Hepatocyte (in vitro differentiated cells): ENCODE measurements around the gene TNFRSF1A. TPM values are rescaled to one million over a fixed set of nuclear protein-coding genes. Genes with fewer than 3 reads are reported as not detected.

Experiments used
- DNase-seq: peaks from one replicate; pipeline ENCODE4 v3.0.0-alpha.2; 2016; ENCODE audit warnings: low spot score
- H2AFZ ChIP-seq: fragments of 200-600 bp; sonication (generic); 2 replicates; pipeline ENCODE4 v1.6.0; 2016; ENCODE audit warnings: antibody characterized with exemption, mild to moderate bottlenecking
- H3K27ac ChIP-seq: fragments of 200-600 bp; sonication (generic); 2 replicates; pipeline ENCODE4 v1.5.1; 2016; ENCODE audit warnings: mild to moderate bottlenecking
- H3K27me3 ChIP-seq: fragments of 200-600 bp; sonication (generic); 2 replicates; pipeline ENCODE4 v1.6.1; 2016
- H3K36me3 ChIP-seq: fragments of 200-600 bp; sonication (generic); replicated peaks from 2 replicates; pipeline ENCODE4 v1.5.1; 2016; ENCODE audit warnings: low read depth; ENCODE audit not compliant: insufficient read depth
- H3K4me1 ChIP-seq: fragments of 200-600 bp; sonication (generic); 2 replicates; pipeline ENCODE4 v1.5.1; 2016; ENCODE audit warnings: mild to moderate bottlenecking, moderate library complexity; ENCODE audit not compliant: insufficient read depth
- H3K4me2 ChIP-seq: fragments of 200-600 bp; sonication (generic); 2 replicates; pipeline ENCODE4 v1.6.0; 2016
- H3K4me3 ChIP-seq: fragments of 200-600 bp; sonication (generic); 2 replicates; pipeline ENCODE4 v1.5.1; 2016; ENCODE audit warnings: mild to moderate bottlenecking
- H3K79me2 ChIP-seq: fragments of 200-600 bp; sonication (generic); 2 replicates; pipeline ENCODE4 v1.6.0; 2017; ENCODE audit warnings: mild to moderate bottlenecking
- H3K9me2 ChIP-seq: fragments of 200-600 bp; sonication (generic); replicated peaks from 2 replicates; pipeline ENCODE4 v1.6.0; 2017; ENCODE audit warnings: mild to moderate bottlenecking; ENCODE audit not compliant: insufficient read depth
- H3K9me3 ChIP-seq: fragments of 200-600 bp; sonication (generic); 2 replicates; pipeline ENCODE4 v1.5.1; 2016; ENCODE audit warnings: low read depth, mild to moderate bottlenecking
- H4K20me1 ChIP-seq: fragments of 200-600 bp; sonication (generic); 2 replicates; pipeline ENCODE4 v1.6.0; 2016; ENCODE audit warnings: mild to moderate bottlenecking; ENCODE audit not compliant: insufficient read depth, poor library complexity, severe bottlenecking
- EZH2 ChIP-seq: fragments of 200-600 bp; sonication (generic); IDR thresholded peaks from 2 replicates; pipeline ENCODE4 v1.6.1; 2016; ENCODE audit warnings: antibody characterized with exemption, mild to moderate bottlenecking, borderline replicate concordance
- EZH2phosphoT487 ChIP-seq: fragments of 200-600 bp; sonication (generic); IDR thresholded peaks from one replicate; pipeline ENCODE4 v1.6.1; 2018; ENCODE audit warnings: antibody characterized with exemption, mild to moderate bottlenecking, low read depth, moderate library complexity; ENCODE audit not compliant: unreplicated experiment, severe bottlenecking
- WGBS: methylation state at CpG from one replicate; pipeline ENCODE4 v1.1.6; 2016; ENCODE audit warnings: low lambda C conversion rate; ENCODE audit errors: missing lambda C conversion rate; 5-methylcytosine and 5-hydroxymethylcytosine counted together
- polyA plus RNA-seq: library from polyadenylated mRNA; unstranded; fragments of >200 nt; fragmentation: Nextera tagmentation; extraction: Ambion mirVana; gene quantifications from 2 replicates; pipeline ENCODE4 v1.2.1, GENCODE V29; 2016
- total RNA-seq: library from RNA; depleted of rRNA; stranded (reverse); fragments of >200 nt; gene quantifications from 2 replicates; pipeline ENCODE4 v1.2.3, GENCODE V29; 2014
- TF ChIP-seq, protein P1 (sequence below): fragments of 200-600 bp; sonication (generic); IDR thresholded peaks from 2 replicates; pipeline ENCODE4 v1.5.1; 2016; ENCODE audit warnings: antibody characterized with exemption, mild to moderate bottlenecking; ENCODE audit not compliant: poor library complexity

Gene TNFRSF1A
- total and polyA plus RNA-seq, 2 experiments from 2014 or later, result 147 to 168 TPM

- peak overlapping the region; percentile 99 for H3K27ac ChIP-seq
- peak overlapping the region; percentile 82 for H3K4me2 ChIP-seq
- TF ChIP-seq EZH2phosphoT487 (no peak), EZH2 (no peak)
- TF ChIP-seq, protein P1, sequence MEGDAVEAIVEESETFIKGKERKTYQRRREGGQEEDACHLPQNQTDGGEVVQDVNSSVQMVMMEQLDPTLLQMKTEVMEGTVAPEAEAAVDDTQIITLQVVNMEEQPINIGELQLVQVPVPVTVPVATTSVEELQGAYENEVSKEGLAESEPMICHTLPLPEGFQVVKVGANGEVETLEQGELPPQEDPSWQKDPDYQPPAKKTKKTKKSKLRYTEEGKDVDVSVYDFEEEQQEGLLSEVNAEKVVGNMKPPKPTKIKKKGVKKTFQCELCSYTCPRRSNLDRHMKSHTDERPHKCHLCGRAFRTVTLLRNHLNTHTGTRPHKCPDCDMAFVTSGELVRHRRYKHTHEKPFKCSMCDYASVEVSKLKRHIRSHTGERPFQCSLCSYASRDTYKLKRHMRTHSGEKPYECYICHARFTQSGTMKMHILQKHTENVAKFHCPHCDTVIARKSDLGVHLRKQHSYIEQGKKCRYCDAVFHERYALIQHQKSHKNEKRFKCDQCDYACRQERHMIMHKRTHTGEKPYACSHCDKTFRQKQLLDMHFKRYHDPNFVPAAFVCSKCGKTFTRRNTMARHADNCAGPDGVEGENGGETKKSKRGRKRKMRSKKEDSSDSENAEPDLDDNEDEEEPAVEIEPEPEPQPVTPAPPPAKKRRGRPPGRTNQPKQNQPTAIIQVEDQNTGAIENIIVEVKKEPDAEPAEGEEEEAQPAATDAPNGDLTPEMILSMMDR, result no peak
- peak overlapping the region; percentile 21 for H3K4me3 ChIP-seq
- H3K9me2 ChIP-seq, result no peaks in the 10 kb centered on the region
- H3K9me3 ChIP-seq, result no peaks in the 10 kb centered on the region
- DNase-seq, result no peak
- H3K27me3 ChIP-seq, result no peaks in the 10 kb centered on the region
- peaks cover 17% of the 10 kb centered on the region for H4K20me1 ChIP-seq
- no peak overlapping the region for H2AFZ ChIP-seq
- H3K36me3 ChIP-seq, result no peaks in the 10 kb centered on the region
- H3K79me2 ChIP-seq, result peaks cover 80% of the 10 kb centered on the region
- peaks cover 50% of the 10 kb centered on the region for H3K4me1 ChIP-seq
- WGBS, result 58% methylated on average over 15 of the region's 15 CpGs
Measured at GRCh38 chr12:6336889-6337853, 4.7 kb downstream of the TNFRSF1A start.

DNA sequence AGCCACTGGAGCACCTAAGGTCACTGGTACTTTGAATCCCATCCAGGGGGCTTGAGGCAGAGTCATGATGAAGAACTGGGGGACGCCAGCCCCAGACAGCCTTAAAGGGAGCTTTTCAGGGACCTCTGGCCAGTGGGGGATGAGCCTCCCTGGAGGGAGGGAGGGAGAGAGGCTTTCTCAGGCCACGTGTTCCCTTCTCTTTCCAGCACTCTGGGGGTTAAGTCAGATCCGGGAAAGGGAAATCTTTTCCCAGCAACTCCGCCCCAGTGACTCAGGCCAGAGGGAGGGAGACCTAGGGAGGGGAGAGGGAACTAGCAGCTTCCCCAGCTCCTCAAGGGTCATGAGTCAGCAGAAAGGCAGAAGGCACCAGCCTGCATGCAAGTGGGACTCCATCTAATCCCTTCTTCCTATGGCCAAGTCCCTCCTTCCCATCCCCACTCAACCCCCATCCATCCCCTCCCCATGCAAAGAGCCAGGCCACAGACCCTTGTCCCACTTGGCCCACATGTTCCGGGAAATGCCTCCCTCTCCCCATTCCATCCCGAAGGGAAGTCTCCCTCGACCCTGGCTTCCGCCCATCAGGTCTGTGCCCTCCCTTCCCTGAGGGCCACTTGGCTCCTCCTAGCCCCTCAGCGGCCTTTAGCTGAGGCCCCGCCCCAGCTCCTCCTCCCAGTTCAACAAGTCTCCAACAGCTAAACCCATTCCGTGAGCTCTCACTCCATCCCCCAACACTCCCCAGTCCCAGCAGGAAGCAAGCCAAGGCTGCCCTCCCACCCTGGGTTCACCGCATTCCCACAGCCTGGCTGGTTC is 5.6 kb downstream of the TNFRSF1A start:
- Histone ChIP-seq H3K9me3 (no peaks in the 10 kb centered on the region), H3K4me2 (peak overlapping the region; percentile 82), H4K20me1 (peaks cover 20% of the 10 kb centered on the region), H3K4me3 (peak overlapping the region; percentile 21), H2AFZ (no peak overlapping the region), H3K4me1 (peaks cover 48% of the 10 kb centered on the region), H3K27me3 (no peaks in the 10 kb centered on the region), H3K36me3 (no peaks in the 10 kb centered on the region), H3K79me2 (peaks cover 80% of the 10 kb centered on the region), H3K27ac (peak overlapping the region; percentile 99), H3K9me2 (no peaks in the 10 kb centered on the region)
- DNase-seq, result peak; percentile 97
- TF ChIP-seq, protein P1, result no peak
- TF ChIP-seq EZH2phosphoT487, result no peak
- TF ChIP-seq EZH2, result no peak
- WGBS, result 2% methylated on average over 11 of the region's 12 CpGs

- peaks cover 4% of the 10 kb centered on the region for H3K36me3 ChIP-seq
- no peak overlapping the region for H3K4me3 ChIP-seq
- H3K4me2 ChIP-seq, result peak overlapping the region; percentile 82
- peaks cover 48% of the 10 kb centered on the region for H3K4me1 ChIP-seq
- H3K27me3 ChIP-seq, result no peaks in the 10 kb centered on the region
- H4K20me1 ChIP-seq, result peaks cover 23% of the 10 kb centered on the region
- no peaks in the 10 kb centered on the region for H3K9me2 ChIP-seq
- no peaks in the 10 kb centered on the region for H3K9me3 ChIP-seq
- peak overlapping the region; percentile 99 for H3K27ac ChIP-seq
- DNase-seq, result peak; percentile 88
- no peak overlapping the region for H2AFZ ChIP-seq
- TF ChIP-seq, protein P1, result peak; percentile 55
- no peak for TF ChIP-seq EZH2phosphoT487
- 16% methylated on average over 11 of the region's 11 CpGs for WGBS
- peaks cover 80% of the 10 kb centered on the region for H3K79me2 ChIP-seq
Measured at GRCh38 chr12:6335451-6336078, 6.3 kb downstream of the TNFRSF1A start.
